Epithelial cell of proximal tubule (primary cell): ENCODE data around the gene PHF23. TPM values are rescaled to one million over a fixed set of nuclear protein-coding genes. Genes with fewer than 3 reads are reported as not detected.

Source experiments
- DNase-seq: peaks from one replicate; pipeline ENCODE4 v3.0.0-alpha.2; 2011; ENCODE audit warnings: low read depth
- H3K4me3 ChIP-seq: 2 replicates; pipeline ENCODE4 v1.5.1; 2011; ENCODE audit warnings: low read depth, mild to moderate bottlenecking, low read length
- total RNA-seq: library from RNA; depleted of rRNA; stranded (reverse); fragments of >200 nt; gene quantifications from 2 replicates; pipeline ENCODE4 v1.2.3, GENCODE V29; 2015
- TF ChIP-seq, protein P1 (sequence below): conservative IDR thresholded peaks from 2 replicates; pipeline ENCODE4 v1.5.1; 2012; ENCODE audit warnings: low read depth, mild to moderate bottlenecking, low read length

The PHF23 gene
- total RNA-seq, 1 donor from 2014 or later: 27.1 TPM

DNA sequence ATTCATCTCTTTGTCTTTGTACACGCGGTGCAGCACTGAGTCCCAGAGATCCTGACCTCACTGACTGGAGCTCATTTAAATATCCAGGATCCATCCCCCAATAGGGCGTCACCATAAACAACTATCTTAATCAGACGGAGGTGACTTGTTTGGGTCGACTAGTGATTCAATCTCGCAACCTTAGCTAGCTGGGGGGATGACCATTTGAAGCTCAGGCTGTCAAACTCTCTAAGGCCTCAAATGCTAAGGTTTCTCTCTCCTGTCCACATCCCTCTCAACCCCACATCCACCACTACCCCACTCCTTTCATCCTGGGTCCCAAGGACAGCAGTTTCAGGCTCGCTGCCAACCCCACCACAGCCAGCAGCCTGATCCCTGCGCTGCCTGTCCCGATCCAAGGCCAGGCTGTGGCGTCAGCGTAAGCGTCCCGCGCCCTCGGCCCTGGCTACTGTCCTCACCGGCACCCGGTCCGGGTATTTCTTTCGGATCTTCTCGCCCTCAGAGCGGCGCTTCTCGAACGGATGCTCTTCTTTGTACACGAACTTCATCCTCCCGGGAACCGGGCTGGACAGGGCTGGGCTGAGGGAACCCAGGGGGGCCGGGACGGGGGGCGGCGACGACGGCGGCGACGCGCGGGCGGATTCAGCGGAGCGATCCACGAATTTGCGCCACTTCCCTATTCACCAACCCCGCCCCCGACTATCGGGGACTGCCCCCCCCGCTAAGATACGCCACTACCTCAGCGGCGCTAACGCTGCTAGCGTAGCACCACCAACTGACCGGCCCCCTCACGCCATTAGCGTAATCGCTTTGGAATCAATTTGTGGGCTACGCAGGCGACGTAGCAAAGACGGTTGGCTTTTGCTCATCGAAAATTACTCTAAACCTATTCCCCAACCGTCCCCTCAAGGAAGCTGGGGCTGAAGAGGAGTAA is 2.8 kb upstream of the PHF23 start, which contains the start of gene GABARAP:
Gene GABARAP (minus strand): TSS at position 667 of the 934 bp plus-strand sequence. CDS start 119 bp downstream, at position 548.
- TF ChIP-seq, protein P1, sequence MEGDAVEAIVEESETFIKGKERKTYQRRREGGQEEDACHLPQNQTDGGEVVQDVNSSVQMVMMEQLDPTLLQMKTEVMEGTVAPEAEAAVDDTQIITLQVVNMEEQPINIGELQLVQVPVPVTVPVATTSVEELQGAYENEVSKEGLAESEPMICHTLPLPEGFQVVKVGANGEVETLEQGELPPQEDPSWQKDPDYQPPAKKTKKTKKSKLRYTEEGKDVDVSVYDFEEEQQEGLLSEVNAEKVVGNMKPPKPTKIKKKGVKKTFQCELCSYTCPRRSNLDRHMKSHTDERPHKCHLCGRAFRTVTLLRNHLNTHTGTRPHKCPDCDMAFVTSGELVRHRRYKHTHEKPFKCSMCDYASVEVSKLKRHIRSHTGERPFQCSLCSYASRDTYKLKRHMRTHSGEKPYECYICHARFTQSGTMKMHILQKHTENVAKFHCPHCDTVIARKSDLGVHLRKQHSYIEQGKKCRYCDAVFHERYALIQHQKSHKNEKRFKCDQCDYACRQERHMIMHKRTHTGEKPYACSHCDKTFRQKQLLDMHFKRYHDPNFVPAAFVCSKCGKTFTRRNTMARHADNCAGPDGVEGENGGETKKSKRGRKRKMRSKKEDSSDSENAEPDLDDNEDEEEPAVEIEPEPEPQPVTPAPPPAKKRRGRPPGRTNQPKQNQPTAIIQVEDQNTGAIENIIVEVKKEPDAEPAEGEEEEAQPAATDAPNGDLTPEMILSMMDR: no peak
- peak; percentile 68 for DNase-seq

DNA sequence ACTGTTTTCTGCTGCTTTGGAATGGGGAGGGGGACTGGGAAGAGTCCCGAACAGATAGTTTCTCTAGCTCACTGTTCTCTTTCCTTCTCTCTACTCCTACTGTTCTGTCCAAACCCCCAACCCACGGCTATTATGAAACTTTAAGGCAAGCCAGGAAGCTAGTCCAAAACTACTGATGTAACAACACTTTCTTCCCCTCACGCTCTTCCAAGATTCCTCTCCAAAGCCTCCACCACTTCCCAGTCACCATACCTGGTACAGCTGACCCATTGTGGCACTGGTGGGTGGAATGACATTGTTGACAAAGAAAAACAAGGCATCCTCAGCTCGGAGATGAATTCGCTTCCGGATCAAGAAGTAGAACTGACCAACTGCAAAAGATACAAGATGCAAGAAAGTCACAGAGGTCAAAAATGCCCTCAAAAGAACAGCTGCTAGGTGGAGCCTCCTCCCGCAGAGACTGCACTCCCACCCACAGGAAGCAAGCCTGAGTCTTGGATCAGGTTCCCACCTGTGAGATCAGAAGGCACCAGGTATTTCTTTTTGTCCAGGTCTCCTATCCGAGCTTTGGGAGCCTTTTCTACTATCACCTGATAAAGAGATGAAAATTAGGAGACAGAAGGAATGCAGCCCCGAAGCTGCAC is 2.0 kb upstream of the PHF23 start:
- H3K4me3 ChIP-seq: peak overlapping the region; percentile 82
- TF ChIP-seq, protein P1: no peak
- DNase-seq: no peak

More for the DNA sequence above, 2.8 kb upstream of the PHF23 start, which contains the start of gene GABARAP:
- H3K4me3 ChIP-seq: peak within 1 kb of the TSS; percentile 82

DNA sequence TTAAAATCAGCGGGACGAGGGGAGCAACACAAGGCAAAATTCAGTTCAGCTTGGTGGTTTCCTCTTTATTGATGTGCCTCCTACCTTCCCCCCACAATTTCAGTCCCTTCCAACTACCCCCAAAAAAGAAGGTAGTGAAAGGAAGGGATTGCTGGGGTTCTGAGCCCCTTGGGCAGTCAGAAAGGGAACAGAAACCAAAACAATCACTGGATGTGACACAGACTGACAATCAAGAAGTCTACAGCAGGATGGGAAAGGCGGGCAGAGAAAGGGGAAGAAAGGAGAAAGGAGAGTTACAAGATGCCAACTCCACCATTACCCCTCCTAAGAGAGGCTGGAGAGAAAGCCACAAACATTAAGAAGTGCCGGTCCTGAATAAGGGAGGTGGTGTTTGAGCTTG is 1.1 kb upstream of the PHF23 start:
- DNase-seq: no peak
- TF ChIP-seq, protein P1: no peak
- H3K4me3 ChIP-seq: peak overlapping the region; percentile 82

DNA sequence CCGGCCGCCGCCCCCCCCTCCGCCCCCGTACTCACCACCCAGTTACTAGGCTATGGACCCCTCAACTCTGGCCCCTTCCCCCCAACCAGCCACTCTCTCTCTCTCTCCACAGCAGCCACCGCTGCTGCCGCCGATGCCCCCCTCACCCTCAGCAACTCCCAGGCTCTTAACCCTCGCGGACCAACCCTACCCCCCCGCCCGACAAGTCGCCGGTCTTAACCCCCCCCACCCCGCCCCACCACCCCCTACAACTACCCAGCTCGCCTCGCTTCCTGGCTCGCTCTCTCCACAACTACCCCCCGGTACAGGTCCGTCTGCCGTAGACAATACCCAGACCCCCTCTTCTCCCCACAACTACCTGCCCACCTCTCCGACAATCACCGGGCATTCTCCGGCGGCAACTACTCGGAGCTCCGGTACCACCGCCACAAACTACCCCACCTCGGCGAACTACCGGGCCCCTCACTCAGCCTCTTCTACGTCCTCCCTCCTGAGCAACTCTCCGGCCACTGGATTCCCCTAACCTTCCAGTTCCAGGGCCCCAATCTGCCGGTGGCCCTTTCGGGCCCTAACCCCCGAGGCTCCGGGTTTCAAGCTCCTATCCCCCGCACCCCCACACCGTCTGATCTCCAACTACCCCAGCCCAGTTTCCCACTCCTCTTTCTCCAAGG is 702 bp downstream of the PHF23 start:
- TF ChIP-seq, protein P1: no peak

DNA sequence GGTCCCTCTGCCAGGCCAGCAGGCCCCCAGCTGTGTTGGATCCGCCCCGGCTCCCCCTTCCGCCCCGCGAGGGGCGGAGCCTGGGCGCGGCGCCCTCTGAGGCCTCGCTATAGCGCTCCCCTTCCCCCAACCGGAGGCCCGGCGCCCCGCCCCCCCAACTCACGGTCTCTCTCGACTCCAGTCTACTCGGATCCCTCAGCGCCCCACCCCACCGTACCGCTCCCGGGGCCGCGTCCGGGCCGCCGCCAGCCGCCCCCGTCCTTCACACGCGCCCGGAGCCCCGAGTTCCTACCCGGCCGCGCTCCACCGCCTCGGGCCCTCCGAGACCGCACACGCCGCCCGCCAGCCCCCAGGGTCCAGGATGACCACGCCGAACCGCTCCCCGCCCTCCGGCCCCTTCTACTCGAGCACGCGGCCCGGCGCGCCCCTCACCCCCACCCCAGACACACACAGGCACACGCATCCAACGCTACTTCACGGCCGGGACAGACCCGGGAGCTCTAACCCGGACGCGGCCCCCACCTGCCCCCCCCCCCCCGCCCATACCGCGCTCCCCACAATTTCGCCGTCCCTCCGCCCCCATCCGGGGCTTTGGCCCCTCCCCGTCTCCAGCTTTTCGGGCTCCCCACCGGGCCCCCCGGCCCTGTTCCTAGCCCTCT is 1.4 kb downstream of the PHF23 start:
- TF ChIP-seq, protein P1: no peak
- peak overlapping the region; percentile 90 for H3K4me3 ChIP-seq
- no peak for DNase-seq

More for the DNA sequence above, 702 bp downstream of the PHF23 start:
- DNase-seq: no peak
- peak overlapping the region; percentile 90 for H3K4me3 ChIP-seq

DNA sequence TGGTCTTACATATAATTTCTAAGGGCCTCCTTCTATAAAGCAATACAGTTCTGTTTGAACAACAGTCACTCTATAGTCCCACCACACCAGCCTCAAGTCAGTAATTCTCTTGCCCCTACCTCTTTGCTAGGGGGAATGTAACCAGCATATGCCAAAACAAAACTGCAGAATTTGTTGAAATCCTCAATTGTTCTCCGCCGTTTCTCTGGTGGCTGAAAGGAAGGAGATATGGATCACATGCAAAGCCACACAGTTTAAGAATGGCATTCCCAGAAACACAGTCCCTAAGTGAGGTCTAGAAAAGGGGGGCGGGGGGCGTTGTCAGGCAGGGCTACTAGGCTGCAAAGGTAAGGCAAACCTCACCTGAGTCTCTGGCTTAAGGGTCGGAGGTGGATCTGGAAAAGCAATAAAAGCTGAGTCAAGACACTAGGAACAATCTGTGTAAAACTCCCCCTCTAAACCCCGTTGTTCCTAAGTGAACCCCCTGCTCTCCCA is 1.9 kb downstream of the PHF23 start:
- peak overlapping the region; percentile 90 for H3K4me3 ChIP-seq
- TF ChIP-seq, protein P1: no peak

More for the DNA sequence above, 1.9 kb downstream of the PHF23 start:
- no peak for DNase-seq
